HEK293 (cell line): Measurements from ENCODE around the gene PRX.
A peak's percentile ranks its signal among the peaks of the same experiment; 100 is the strongest.

ENCODE experiments used
- GLIS1 ChIP-seq: fragments of 450-650 bp; formaldehyde crosslinking; IDR thresholded peaks from 2 replicates; pipeline ENCODE4 v1.5.1; 2016; ENCODE audit warnings: missing biosample characterization, missing genetic modification characterization
- KLF10 ChIP-seq: fragments of 450-650 bp; IDR thresholded peaks from 2 replicates; pipeline ENCODE4 v1.5.1; 2018; ENCODE audit warnings: missing biosample characterization, mild to moderate bottlenecking, missing genetic modification characterization
- KLF16 ChIP-seq: fragments of 450-650 bp; formaldehyde crosslinking; IDR thresholded peaks from 2 replicates; pipeline ENCODE4 v1.5.1; 2017; ENCODE audit warnings: missing biosample characterization, missing genetic modification characterization
- KLF7 ChIP-seq: fragments of 450-650 bp; formaldehyde crosslinking; IDR thresholded peaks from 2 replicates; pipeline ENCODE4 v1.5.1; 2016; ENCODE audit warnings: missing biosample characterization, missing genetic modification characterization, borderline replicate concordance
- KLF9 ChIP-seq: fragments of 450-650 bp; formaldehyde crosslinking; IDR thresholded peaks from 2 replicates; pipeline ENCODE4 v1.5.1; 2016; ENCODE audit warnings: missing biosample characterization, missing genetic modification characterization, low read depth
- OSR2 ChIP-seq: fragments of 450-650 bp; formaldehyde crosslinking; IDR thresholded peaks from 2 replicates; pipeline ENCODE4 v1.5.1; 2016; ENCODE audit warnings: missing biosample characterization, missing genetic modification characterization
- REPIN1 ChIP-seq: fragments of 450-650 bp; formaldehyde crosslinking; IDR thresholded peaks from 2 replicates; pipeline ENCODE4 v1.5.1; 2017; ENCODE audit warnings: missing biosample characterization, missing genetic modification characterization, low read depth
- SETDB1 ChIP-seq: IDR thresholded peaks from one replicate; pipeline ENCODE4 v1.6.1; 2017; ENCODE audit warnings: mild to moderate bottlenecking, low read length, moderate library complexity, mixed read lengths; ENCODE audit not compliant: insufficient read length
- ZBTB21 ChIP-seq: fragments of 450-650 bp; formaldehyde crosslinking; IDR thresholded peaks from 2 replicates; pipeline ENCODE4 v1.5.1; 2017; ENCODE audit warnings: missing biosample characterization, missing genetic modification characterization
- ZFP37 ChIP-seq: fragments of 450-650 bp; formaldehyde crosslinking; IDR thresholded peaks from 2 replicates; pipeline ENCODE4 v1.5.1; 2016; ENCODE audit warnings: missing biosample characterization, missing genetic modification characterization
- ZNF133 ChIP-seq: fragments of 450-650 bp; formaldehyde crosslinking; IDR thresholded peaks from 2 replicates; pipeline ENCODE4 v1.5.1; 2016; ENCODE audit warnings: missing biosample characterization, missing genetic modification characterization
- ZNF146 ChIP-seq: fragments of 450-650 bp; formaldehyde crosslinking; IDR thresholded peaks from 2 replicates; pipeline ENCODE4 v1.5.1; 2016; ENCODE audit warnings: missing biosample characterization, missing genetic modification characterization
- ZNF184 ChIP-seq: fragments of 450-650 bp; IDR thresholded peaks from 2 replicates; pipeline ENCODE4 v1.5.1; 2018; ENCODE audit warnings: missing biosample characterization, mild to moderate bottlenecking, missing genetic modification characterization
- ZNF214 ChIP-seq: fragments of 450-650 bp; formaldehyde crosslinking; IDR thresholded peaks from 2 replicates; pipeline ENCODE4 v1.5.1; 2017; ENCODE audit warnings: missing biosample characterization, mild to moderate bottlenecking, missing genetic modification characterization, borderline replicate concordance
- ZNF335 ChIP-seq: fragments of 450-650 bp; formaldehyde crosslinking; conservative IDR thresholded peaks from 2 replicates; pipeline ENCODE4 v1.5.1; 2016; ENCODE audit warnings: missing biosample characterization, missing genetic modification characterization
- ZNF37A ChIP-seq: fragments of 450-650 bp; IDR thresholded peaks from 2 replicates; pipeline ENCODE4 v1.5.1; 2018; ENCODE audit warnings: missing biosample characterization, missing genetic modification characterization
- ZNF423 ChIP-seq: fragments of 450-650 bp; formaldehyde crosslinking; IDR thresholded peaks from 2 replicates; pipeline ENCODE4 v1.5.1; 2016; ENCODE audit warnings: missing biosample characterization, missing genetic modification characterization
- ZNF433 ChIP-seq: fragments of 450-650 bp; formaldehyde crosslinking; IDR thresholded peaks from 2 replicates; pipeline ENCODE4 v1.5.1; 2016; ENCODE audit warnings: missing biosample characterization, missing genetic modification characterization, low read depth
- ZNF501 ChIP-seq: fragments of 450-650 bp; formaldehyde crosslinking; IDR thresholded peaks from 2 replicates; pipeline ENCODE4 v1.5.1; 2016; ENCODE audit warnings: missing biosample characterization, missing genetic modification characterization
- ZNF529 ChIP-seq: fragments of 450-650 bp; formaldehyde crosslinking; IDR thresholded peaks from 2 replicates; pipeline ENCODE4 v1.5.1; 2017; ENCODE audit warnings: missing genetic modification characterization, missing biosample characterization; ENCODE audit not compliant: insufficient replicate concordance
- ZNF530 ChIP-seq: fragments of 450-650 bp; formaldehyde crosslinking; IDR thresholded peaks from 2 replicates; pipeline ENCODE4 v1.5.1; 2016; ENCODE audit warnings: low read depth, missing biosample characterization, missing genetic modification characterization
- ZNF544 ChIP-seq: fragments of 450-650 bp; formaldehyde crosslinking; IDR thresholded peaks from 2 replicates; pipeline ENCODE4 v1.5.0; 2017; ENCODE audit warnings: missing biosample characterization, missing genetic modification characterization
- ZNF558 ChIP-seq: fragments of 450-650 bp; formaldehyde crosslinking; IDR thresholded peaks from 2 replicates; pipeline ENCODE4 v1.5.1; 2016; ENCODE audit warnings: missing biosample characterization, missing genetic modification characterization
- ZNF585B ChIP-seq: fragments of 450-650 bp; formaldehyde crosslinking; IDR thresholded peaks from 2 replicates; pipeline ENCODE4 v1.5.1; 2016; ENCODE audit warnings: missing biosample characterization, missing genetic modification characterization
- ZNF623 ChIP-seq: fragments of 450-650 bp; formaldehyde crosslinking; IDR thresholded peaks from 2 replicates; pipeline ENCODE4 v1.5.1; 2016; ENCODE audit warnings: missing biosample characterization, missing genetic modification characterization
- ZNF629 ChIP-seq: fragments of 450-650 bp; formaldehyde crosslinking; IDR thresholded peaks from 2 replicates; pipeline ENCODE4 v1.5.1; 2017; ENCODE audit warnings: missing biosample characterization, missing genetic modification characterization
- ZNF660 ChIP-seq: fragments of 450-650 bp; IDR thresholded peaks from 2 replicates; pipeline ENCODE4 v1.5.1; 2018; ENCODE audit warnings: missing biosample characterization, mild to moderate bottlenecking, missing genetic modification characterization
- ZNF677 ChIP-seq: fragments of 450-650 bp; IDR thresholded peaks from 2 replicates; pipeline ENCODE4 v1.5.0; 2018; ENCODE audit warnings: missing biosample characterization, mild to moderate bottlenecking, missing genetic modification characterization, moderate library complexity
- ZNF76 ChIP-seq: fragments of 450-650 bp; formaldehyde crosslinking; IDR thresholded peaks from 2 replicates; pipeline ENCODE4; 2016; ENCODE audit warnings: low read depth, missing biosample characterization, missing genetic modification characterization, borderline replicate concordance
- ZNF768 ChIP-seq: fragments of 450-650 bp; formaldehyde crosslinking; IDR thresholded peaks from 2 replicates; pipeline ENCODE4 v1.5.1; 2018; ENCODE audit warnings: missing biosample characterization, mild to moderate bottlenecking, missing genetic modification characterization
- TF ChIP-seq, protein P1 (sequence below): fragments of 450-650 bp; formaldehyde crosslinking; IDR thresholded peaks from 2 replicates; pipeline ENCODE4 v1.5.1; 2016; ENCODE audit warnings: missing biosample characterization, missing genetic modification characterization
- TF ChIP-seq, protein P2 (sequence below): fragments of 450-650 bp; formaldehyde crosslinking; IDR thresholded peaks from 2 replicates; pipeline ENCODE4 v1.5.1; 2016; ENCODE audit warnings: missing biosample characterization, missing genetic modification characterization
- TF ChIP-seq, protein P3 (sequence below): fragments of 450-650 bp; IDR thresholded peaks from 2 replicates; pipeline ENCODE4 v1.5.1; 2018; ENCODE audit warnings: missing biosample characterization, missing genetic modification characterization
- TF ChIP-seq, protein P4 (sequence below): fragments of 450-650 bp; formaldehyde crosslinking; IDR thresholded peaks from 2 replicates; pipeline ENCODE4 v1.5.1; 2016; ENCODE audit warnings: missing biosample characterization, missing genetic modification characterization
- TF ChIP-seq, protein P5 (sequence below): fragments of 450-650 bp; IDR thresholded peaks from 2 replicates; pipeline ENCODE4 v1.5.1; 2018; ENCODE audit warnings: missing biosample characterization, mild to moderate bottlenecking, missing genetic modification characterization

PRX gene

DNA sequence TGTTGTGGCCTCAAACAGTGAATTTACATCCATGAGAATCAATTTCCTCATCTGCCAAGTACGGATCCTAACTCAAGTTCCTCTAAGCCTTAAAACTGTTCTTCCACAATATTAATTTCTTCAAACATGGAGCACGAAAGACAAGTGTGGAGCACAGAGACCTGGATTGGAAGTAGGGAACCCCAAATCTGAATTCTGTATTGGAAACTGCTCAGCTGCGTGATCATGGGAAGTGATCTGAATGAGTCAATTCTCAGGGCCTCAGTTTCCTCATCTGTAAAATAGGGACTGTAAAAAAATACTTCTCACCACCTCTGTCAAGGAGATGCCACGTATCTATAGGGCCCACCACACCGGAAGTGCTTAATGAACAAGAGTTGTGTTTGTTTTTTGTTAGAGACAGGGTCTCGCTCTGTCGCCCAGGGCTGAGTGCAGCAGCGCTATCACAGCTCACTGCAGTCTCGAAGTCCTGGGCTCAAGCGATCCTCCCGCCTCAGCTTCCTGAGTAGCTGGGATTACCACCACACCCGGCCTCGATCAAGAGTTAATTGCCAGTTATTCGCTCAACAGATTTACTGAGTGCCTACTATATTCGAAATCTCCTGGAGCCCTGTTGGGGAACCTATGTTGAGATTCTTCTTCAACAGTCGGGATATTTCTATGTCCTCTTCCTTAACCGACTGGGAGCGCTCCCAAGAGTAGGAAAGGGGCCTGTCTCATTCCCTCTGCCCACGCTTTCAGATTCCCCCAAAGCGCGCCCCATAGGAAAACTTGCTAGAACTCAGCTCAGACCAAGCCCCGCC, 29.4 kb upstream of the PRX start (continued):
- TF ChIP-seq, protein P1, sequence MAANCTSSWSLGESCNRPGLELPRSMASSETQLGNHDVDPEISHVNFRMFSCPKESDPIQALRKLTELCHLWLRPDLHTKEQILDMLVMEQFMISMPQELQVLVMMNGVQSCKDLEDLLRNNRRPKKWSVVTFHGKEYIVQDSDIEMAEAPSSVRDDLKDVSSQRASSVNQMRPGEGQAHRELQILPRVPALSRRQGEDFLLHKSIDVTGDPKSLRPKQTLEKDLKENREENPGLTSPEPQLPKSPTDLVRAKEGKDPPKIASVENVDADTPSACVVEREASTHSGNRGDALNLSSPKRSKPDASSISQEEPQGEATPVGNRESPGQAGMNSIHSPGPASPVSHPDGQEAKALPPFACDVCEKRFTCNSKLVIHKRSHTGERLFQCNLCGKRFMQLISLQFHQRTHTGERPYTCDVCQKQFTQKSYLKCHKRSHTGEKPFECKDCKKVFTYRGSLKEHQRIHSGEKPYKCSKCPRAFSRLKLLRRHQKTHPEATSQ (tag by site-specific recombination), result no peak
- TF ChIP-seq KLF16 (tag by site-specific recombination) (no peak), ZNF677 (tag by site-specific recombination) (no peak), ZNF133 (tag by site-specific recombination) (no peak), ZNF530 (tag by site-specific recombination) (no peak), ZNF501 (tag by site-specific recombination) (peak; percentile 12; the same call in 1 of the 2 replicates), ZNF37A (tag by site-specific recombination) (no peak), SETDB1 (no peak), ZNF585B (tag by site-specific recombination) (no peak), ZNF768 (tag by site-specific recombination) (no peak), ZNF335 (peak; percentile 49; the same call in 1 of the 2 replicates), ZNF529 (no peak), ZNF433 (tag by site-specific recombination) (no peak), ZNF558 (tag by site-specific recombination) (no peak; the same call in 1 of the 2 replicates), REPIN1 (tag by site-specific recombination) (0 out of 2 replicates have a peak, but pooled peaks have one; percentile 79), ZNF629 (tag by site-specific recombination) (no peak), ZNF146 (no peak), ZNF660 (tag by site-specific recombination) (peak; percentile 86), OSR2 (tag by site-specific recombination) (peak; percentile 91), ZNF544 (tag by site-specific recombination) (no peak), KLF7 (tag by site-specific recombination) (no peak), ZNF423 (tag by site-specific recombination) (no peak), ZBTB21 (no peak; the same call in 1 of the 2 replicates), ZNF76 (tag by site-specific recombination) (no peak), ZNF623 (tag by site-specific recombination) (peak; percentile 21; the same call in 1 of the 2 replicates), ZNF184 (peak; percentile 12; the same call in 1 of the 2 replicates), ZFP37 (tag by site-specific recombination) (peak; percentile 55; the same call in 1 of the 2 replicates), GLIS1 (tag by site-specific recombination) (no peak), KLF9 (tag by site-specific recombination) (no peak), KLF10 (tag by site-specific recombination) (no peak), ZNF214 (tag by site-specific recombination) (no peak)
- TF ChIP-seq, protein P2, sequence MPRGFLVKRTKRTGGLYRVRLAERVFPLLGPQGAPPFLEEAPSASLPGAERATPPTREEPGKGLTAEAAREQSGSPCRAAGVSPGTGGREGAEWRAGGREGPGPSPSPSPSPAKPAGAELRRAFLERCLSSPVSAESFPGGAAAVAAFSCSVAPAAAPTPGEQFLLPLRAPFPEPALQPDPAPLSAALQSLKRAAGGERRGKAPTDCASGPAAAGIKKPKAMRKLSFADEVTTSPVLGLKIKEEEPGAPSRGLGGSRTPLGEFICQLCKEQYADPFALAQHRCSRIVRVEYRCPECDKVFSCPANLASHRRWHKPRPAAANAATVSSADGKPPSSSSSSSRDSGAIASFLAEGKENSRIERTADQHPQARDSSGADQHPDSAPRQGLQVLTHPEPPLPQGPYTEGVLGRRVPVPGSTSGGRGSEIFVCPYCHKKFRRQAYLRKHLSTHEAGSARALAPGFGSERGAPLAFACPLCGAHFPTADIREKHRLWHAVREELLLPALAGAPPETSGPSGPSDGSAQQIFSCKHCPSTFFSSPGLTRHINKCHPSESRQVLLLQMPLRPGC (tag by site-specific recombination), result no peak
- TF ChIP-seq, protein P3, sequence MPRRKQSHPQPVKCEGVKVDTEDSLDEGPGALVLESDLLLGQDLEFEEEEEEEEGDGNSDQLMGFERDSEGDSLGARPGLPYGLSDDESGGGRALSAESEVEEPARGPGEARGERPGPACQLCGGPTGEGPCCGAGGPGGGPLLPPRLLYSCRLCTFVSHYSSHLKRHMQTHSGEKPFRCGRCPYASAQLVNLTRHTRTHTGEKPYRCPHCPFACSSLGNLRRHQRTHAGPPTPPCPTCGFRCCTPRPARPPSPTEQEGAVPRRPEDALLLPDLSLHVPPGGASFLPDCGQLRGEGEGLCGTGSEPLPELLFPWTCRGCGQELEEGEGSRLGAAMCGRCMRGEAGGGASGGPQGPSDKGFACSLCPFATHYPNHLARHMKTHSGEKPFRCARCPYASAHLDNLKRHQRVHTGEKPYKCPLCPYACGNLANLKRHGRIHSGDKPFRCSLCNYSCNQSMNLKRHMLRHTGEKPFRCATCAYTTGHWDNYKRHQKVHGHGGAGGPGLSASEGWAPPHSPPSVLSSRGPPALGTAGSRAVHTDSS (tag by site-specific recombination), result no peak
- TF ChIP-seq, protein P4, sequence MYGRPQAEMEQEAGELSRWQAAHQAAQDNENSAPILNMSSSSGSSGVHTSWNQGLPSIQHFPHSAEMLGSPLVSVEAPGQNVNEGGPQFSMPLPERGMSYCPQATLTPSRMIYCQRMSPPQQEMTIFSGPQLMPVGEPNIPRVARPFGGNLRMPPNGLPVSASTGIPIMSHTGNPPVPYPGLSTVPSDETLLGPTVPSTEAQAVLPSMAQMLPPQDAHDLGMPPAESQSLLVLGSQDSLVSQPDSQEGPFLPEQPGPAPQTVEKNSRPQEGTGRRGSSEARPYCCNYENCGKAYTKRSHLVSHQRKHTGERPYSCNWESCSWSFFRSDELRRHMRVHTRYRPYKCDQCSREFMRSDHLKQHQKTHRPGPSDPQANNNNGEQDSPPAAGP, result no peak
- TF ChIP-seq, protein P5, sequence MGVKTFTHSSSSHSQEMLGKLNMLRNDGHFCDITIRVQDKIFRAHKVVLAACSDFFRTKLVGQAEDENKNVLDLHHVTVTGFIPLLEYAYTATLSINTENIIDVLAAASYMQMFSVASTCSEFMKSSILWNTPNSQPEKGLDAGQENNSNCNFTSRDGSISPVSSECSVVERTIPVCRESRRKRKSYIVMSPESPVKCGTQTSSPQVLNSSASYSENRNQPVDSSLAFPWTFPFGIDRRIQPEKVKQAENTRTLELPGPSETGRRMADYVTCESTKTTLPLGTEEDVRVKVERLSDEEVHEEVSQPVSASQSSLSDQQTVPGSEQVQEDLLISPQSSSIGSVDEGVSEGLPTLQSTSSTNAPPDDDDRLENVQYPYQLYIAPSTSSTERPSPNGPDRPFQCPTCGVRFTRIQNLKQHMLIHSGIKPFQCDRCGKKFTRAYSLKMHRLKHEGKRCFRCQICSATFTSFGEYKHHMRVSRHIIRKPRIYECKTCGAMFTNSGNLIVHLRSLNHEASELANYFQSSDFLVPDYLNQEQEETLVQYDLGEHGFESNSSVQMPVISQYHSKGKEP (tag by site-specific recombination), result no peak
